NK-92 treated with Interleukin-12 subunit alpha and Interleukin-12 subunit beta, amount 100 ng/mL, for 24 hours (cell line): Measurements from ENCODE around the gene FARP1.
"Not testable (repeated sequence)": the region's sequence is repeated elsewhere in the genome, so short reads cannot be mapped to it uniquely, and the experiment has no call there.

Experiments
- DNase-seq: peaks from one replicate; lab custom pipeline; 2025; lab: John Stamatoyannopoulos, UW

Gene FARP1

GRCh38 chr13:98401934-98402333 is 259.0 kb downstream of the FARP1 start:
- DNase-seq: no peak

- DNase-seq: no peak
Measured at GRCh38 chr13:98403076-98403475, 260.2 kb downstream of the FARP1 start.

GRCh38 chr13:98405107-98405571 is 262.2 kb downstream of the FARP1 start:
- DNase-seq: no peak

- no peak for DNase-seq
Measured at GRCh38 chr13:98405690-98406344, 262.9 kb downstream of the FARP1 start.

GRCh38 chr13:98406427-98406826 is 263.5 kb downstream of the FARP1 start:
- no peak for DNase-seq

GRCh38 chr13:98406971-98407370 is 264.1 kb downstream of the FARP1 start:
- DNase-seq: no peak

- DNase-seq: no peak
Measured at GRCh38 chr13:98407575-98407974, 264.7 kb downstream of the FARP1 start.

- DNase-seq: no peak
Measured at GRCh38 chr13:98409281-98409680, 266.4 kb downstream of the FARP1 start.

GRCh38 chr13:98410612-98411011 is 267.7 kb downstream of the FARP1 start:
- no peak for DNase-seq

- no peak for DNase-seq
Measured at GRCh38 chr13:98411013-98411412, 268.1 kb downstream of the FARP1 start.

GRCh38 chr13:98411617-98412265 is 268.8 kb downstream of the FARP1 start:
- DNase-seq: no peak

- DNase-seq: not testable (repeated sequence)
Measured at GRCh38 chr13:98413278-98413677, 270.4 kb downstream of the FARP1 start.

- no peak for DNase-seq
Measured at GRCh38 chr13:98413796-98414195, 270.9 kb downstream of the FARP1 start.

- no peak for DNase-seq
Measured at GRCh38 chr13:98415326-98416070, 272.6 kb downstream of the FARP1 start.

- no peak for DNase-seq
Measured at GRCh38 chr13:98416408-98416807, 273.5 kb downstream of the FARP1 start.

- no peak for DNase-seq
Measured at GRCh38 chr13:98419786-98420553, 277.1 kb downstream of the FARP1 start.

GRCh38 chr13:98420554-98421175 is 277.8 kb downstream of the FARP1 start:
- DNase-seq: no peak

GRCh38 chr13:98422046-98422445 is 279.2 kb downstream of the FARP1 start:
- DNase-seq: no peak

GRCh38 chr13:98423417-98423816 is 280.5 kb downstream of the FARP1 start:
- no peak for DNase-seq

GRCh38 chr13:98427331-98427995 is 284.6 kb downstream of the FARP1 start:
- DNase-seq: no peak

- DNase-seq: no peak
Measured at GRCh38 chr13:98428256-98428966, 285.5 kb downstream of the FARP1 start.
